GM04503 (cell line): ENCODE results near the gene SCAP.

Experiments
- DNase-seq: peaks from one replicate; pipeline ENCODE4 v3.0.0-alpha.2; 2012; ENCODE audit warnings: low read depth

SCAP gene

DNA sequence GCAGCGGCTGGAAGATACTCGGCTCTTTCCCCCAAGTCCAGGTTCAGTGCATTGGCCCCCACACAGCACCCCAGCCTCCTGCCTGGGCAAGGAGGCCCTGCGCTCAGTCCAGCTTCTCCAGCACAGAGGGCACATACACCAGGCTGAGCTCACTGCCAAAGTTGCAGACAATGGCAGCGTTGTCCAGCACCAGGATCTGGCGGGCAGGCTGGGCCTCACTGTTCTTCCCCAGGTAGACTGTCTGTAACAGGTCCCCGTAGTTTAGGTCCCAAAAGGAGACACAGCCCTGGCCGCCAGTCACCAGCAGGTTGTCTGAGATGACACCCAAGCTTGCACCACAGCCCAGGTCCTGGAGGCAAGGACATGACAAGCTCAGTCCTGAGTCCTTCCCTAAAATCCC is 62.0 kb downstream of the SCAP start:
- DNase-seq, result no peak

DNA sequence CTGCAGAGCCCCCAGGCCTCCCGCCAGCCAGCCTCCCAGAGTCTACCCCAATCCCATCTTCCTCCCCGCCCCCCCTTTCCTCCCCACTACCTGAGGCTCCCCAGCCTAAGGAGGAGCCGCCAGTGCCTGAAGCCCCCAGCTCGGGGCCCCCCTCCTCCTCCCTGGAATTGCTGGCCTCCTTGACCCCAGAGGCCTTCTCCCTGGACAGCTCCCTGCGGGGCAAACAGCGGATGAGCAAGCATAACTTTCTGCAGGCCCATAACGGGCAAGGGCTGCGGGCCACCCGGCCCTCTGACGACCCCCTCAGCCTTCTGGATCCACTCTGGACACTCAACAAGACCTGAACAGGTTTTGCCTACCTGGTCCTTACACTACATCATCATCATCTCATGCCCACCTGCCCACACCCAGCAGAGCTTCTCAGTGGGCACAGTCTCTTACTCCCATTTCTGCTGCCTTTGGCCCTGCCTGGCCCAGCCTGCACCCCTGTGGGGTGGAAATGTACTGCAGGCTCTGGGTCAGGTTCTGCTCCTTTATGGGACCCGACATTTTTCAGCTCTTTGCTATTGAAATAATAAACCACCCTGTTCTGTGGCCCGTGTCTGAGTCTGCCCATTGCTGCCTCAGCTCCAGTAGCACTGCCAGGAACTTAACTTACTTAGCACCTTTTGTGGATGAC is 62.8 kb downstream of the SCAP start:
- no peak for DNase-seq

DNA sequence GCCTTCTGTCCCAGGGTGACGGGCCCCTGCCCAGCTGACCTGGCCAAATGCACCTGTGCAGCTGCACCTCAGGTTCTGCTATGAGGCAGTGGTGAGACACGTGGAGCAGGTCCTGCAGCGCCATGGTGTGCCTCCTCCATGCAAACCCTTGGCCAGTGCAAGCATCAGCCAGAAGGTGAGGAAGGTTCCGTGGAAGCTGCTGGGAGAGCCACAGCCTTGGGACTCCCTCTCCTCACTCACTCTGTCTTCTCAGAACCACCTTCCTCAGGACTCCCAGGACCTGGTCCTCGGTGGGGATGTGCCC is 63.3 kb downstream of the SCAP start:
- DNase-seq, result no peak

DNA sequence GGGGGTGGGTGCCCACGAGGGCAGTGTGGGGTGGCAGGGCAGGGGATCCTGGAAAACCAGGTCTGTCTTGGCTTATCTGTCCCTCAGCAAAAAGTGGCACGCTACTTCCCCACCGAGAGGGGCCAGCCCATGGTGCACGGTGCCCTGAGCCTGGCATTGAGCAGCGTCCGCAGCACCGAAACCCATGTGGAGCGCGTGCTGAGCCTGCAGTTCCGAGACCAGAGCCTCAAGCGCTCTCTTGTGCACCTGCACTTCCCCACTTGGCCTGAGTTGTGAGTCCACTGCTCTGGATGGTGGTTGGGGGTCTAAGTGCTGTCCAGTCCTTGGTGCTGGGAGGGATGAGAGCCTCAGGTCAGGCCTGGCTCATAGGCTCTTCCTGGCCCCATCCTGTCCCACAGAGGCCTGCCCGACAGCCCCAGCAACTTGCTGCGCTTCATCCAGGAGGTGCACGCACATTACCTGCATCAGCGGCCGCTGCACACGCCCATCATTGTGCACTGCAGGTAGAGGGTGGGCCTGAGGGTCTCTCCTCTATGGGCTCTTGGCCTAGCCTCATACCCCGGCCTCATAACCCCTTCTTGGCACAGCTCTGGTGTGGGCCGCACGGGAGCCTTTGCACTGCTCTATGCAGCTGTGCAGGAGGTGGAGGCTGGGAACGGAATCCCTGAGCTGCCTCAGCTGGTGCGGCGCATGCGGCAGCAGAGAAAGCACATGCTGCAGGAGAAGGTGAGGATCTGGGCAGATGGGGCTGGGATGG is 63.9 kb downstream of the SCAP start:
- no peak for DNase-seq

DNA sequence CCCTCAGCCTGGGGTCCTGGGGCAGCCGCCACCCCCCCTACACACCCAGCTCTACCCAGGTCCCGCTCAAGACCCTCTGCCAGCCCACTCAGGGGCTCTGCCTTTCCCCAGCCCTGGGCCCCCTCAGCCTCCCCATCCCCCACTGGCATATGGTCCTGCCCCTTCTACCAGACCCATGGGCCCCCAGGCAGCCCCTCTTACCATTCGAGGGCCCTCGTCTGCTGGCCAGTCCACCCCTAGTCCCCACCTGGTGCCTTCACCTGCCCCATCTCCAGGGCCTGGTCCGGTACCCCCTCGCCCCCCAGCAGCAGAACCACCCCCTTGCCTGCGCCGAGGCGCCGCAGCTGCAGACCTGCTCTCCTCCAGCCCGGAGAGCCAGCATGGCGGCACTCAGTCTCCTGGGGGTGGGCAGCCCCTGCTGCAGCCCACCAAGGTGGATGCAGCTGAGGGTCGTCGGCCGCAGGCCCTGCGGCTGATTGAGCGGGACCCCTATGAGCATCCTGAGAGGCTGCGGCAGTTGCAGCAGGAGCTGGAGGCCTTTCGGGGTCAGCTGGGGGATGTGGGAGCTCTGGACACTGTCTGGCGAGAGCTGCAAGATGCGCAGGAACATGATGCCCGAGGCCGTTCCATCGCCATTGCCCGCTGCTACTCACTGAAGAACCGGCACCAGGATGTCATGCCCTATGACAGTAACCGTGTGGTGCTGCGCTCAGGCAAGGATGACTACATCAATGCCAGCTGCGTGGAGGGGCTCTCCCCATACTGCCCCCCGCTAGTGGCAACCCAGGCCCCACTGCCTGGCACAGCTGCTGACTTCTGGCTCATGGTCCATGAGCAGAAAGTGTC is 64.7 kb downstream of the SCAP start:
- DNase-seq, result no peak

DNA sequence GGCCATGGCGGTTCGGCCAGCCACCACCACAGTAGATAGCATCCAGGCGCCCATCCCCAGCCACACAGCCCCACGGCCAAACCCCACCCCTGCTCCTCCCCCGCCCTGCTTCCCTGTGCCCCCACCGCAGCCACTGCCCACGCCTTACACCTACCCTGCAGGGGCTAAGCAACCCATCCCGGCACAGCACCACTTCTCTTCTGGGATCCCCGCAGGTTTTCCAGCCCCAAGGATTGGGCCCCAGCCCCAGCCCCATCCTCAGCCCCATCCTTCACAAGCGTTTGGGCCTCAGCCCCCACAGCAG is 65.4 kb downstream of the SCAP start:
- DNase-seq, result no peak

DNA sequence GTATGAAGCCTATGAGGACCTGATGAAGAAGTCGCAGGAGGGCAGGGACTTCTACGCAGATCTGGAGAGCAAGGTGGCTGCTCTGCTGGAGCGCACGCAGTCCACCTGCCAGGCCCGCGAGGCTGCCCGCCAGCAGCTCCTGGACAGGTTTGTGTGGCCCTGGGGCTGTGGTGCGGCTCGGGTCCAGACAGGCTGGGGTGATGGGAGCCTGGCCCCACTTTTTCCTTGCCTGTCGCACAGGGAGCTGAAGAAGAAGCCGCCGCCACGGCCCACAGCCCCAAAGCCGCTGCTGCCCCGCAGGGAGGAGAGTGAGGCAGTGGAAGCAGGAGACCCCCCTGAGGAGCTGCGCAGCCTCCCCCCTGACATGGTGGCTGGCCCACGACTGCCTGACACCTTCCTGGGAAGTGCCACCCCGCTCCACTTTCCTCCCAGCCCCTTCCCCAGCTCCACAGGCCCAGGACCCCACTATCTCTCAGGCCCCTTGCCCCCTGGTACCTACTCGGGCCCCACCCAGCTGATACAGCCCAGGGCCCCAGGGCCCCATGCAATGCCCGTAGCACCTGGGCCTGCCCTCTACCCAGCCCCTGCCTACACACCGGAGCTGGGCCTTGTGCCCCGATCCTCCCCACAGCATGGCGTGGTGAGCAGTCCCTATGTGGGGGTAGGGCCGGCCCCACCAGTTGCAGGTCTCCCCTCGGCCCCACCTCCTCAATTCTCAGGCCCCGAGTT is 65.9 kb downstream of the SCAP start:
- no peak for DNase-seq

DNA sequence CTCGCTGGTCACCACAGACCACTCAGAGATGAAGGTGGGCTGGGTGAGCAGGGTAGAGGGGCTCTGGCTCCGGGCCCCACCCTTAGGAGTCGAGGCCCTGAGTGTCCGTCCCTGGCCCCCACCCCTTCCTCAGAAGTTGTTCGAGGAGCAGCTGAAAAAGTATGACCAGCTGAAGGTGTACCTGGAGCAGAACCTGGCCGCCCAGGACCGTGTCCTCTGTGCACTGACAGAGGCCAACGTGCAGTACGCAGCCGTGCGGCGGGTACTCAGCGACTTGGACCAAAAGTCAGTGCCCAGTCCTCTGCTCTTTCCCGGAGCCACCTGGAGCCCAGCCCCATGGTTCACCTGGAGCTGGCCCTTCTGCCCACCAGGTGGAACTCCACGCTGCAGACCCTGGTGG is 66.5 kb downstream of the SCAP start:
- no peak for DNase-seq

DNA sequence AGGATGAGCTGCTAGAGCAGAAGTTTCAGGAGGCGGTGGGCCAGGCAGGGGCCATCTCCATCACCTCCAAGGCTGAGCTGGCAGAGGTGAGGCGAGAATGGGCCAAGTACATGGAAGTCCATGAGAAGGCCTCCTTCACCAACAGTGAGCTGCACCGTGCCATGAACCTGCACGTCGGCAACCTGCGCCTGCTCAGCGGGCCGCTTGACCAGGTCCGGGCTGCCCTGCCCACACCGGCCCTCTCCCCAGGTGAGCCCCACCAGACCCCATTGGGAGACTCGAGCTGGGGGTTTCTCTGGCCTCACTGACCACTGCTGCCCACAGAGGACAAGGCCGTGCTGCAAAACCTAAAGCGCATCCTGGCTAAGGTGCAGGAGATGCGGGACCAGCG is 66.9 kb downstream of the SCAP start:
- DNase-seq, result no peak

DNA sequence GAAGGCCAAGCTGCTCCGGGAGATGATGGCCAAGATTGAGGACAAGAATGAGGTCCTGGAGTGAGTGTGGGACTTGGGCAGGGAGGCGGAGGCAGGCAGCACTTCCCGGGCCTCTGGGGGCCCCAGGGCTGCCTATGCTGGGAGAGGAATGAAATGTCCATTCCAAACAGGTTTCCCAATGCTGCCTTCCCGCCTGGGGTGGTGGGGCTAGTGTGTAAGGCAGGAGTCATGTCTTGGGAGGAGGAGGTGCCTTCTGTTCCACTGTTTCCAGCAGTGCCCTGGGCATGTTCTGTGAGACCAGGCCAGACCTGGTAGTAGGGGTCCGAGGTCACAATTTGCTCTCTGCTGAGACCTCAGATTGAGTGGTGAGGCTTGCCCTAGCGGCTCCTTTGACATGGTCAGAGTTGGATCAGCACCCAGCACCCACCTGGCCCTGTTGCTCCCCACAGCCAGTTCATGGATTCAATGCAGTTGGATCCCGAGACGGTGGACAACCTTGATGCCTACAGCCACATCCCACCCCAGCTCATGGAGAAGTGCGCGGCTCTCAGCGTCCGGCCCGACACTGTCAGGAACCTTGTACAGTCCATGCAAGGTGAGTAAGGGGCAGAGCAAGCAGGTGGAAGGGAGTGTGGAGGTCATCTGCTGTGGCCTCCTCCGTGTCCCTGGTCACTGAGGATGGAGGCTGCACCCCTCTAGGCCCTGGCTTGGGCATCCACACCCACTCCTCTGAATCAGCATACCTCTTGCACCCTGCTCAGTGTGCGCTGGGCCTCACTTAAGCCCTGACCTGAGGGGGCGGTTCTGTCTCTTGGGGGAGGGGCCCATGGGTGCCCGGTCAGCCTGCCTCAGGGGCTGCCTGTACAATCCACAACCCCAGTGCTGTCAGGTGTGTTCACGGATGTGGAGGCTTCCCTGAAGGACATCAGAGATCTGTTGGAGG is 67.6 kb downstream of the SCAP start:
- no peak for DNase-seq

DNA sequence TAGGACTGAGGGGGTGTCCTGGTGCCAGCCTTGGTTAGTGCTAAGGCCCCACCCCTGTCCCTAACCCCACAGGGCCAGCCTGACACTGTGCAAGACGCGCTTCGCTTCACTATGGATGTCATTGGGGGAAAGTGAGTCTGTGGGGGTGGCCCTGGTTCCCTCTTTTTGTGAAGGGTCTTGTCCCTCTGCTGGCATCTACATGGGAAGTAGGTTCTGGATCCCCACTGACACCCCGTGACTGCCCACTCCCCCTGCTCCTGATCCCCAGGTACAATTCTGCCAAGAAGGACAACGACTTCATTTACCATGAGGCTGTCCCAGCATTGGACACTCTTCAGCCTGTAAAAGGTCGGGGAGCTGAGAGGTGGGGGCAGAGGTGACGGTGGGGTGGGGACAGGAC is 68.5 kb downstream of the SCAP start:
- no peak for DNase-seq

DNA sequence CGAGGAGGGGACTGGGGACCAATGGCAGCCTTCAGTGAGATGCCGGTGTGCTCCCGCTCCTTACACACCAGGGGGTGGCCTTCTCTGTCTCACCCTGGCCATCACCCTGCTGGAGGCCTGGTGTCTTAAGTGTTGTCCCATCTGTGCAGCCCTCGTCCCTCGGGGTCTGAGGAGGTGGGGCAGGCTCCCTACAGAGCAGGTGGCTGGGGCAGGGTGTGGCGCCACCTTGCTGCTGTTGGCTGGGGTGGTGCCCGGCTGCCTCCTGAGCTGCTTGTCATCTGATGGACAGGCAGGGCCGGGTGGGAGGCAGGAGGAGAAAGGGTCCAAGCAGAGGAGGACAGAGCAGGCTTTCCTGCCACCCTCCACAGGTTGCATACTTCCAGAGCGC is 69.0 kb downstream of the SCAP start:
- no peak for DNase-seq

DNA sequence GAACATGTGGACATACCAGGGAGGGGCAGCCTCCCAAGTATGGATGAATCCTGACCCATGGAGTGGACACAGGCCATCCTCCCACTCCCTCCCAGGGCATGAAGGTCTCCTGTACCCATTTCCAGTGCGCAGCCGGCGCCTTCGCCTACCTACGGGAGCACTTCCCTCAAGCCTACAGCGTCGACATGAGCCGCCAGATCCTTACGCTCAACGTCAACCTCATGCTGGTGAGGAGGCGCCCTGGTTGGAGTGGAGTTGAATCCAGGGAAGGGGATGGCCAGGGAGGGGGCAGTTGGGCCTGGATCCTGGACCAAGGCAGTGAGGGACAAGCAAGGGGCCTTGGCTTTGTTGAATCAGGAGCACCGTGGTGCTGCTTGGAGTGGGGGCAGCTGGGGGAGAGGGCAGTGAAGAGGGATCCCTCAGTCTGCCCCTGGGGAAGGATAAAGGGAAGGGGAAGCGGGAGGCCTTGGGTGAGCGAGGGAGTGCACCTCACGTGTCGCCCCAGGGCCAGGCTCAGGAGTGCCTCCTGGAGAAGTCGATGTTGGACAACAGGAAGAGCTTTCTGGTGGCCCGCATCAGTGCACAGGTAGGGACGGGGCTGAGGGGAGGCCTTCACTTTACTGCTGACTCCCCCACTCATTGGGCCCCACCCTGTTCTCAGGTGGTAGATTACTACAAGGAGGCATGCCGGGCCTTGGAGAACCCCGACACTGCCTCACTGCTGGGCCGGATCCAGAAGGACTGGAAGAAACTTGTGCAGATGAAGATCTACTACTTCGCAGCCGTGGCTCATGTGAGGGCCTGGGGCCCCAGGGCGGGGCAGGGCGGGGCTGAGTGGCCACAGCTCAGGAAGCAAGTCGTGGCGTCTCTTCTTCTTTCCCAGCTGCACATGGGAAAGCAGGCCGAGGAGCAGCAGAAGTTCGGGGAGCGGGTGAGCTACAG is 69.7 kb downstream of the SCAP start:
- DNase-seq, result no peak

DNA sequence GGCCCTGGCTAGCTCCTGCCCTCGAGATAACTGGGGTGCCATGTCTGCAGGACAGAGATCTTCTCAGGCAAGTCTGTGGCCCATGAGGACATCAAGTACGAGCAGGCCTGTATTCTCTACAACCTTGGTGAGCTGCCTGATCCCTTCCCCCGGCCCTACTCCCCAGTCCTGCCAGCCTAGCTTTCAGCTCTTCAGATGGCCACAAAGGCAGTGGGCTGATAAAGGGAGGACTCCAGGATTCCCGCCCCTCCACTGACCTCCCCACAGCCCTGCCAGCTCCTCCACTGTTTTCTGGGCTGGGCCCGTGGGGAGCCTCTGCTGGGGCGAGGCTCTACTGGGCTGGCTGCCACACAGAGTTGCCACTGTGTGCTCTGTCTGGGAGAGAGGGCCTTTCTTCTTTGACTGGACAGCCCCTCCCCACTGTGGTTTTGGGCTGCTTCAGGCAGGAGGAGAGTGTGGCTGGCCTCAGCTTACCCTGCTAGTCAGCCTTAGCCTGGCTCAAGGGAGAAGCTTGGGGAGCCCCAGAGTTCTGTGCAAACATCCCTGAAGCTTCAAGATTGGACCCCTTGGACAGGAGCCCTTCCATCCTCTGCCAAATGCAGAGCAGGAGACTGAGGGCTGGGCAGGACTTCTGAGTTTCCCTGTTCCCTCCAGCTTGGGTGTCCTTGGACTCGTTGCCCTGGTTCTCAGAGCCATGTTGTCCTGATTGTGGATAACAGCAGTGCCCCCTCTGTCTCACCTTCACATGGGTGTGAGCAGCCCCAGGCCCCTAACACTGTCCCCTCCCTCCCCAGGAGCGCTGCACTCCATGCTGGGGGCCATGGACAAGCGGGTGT is 70.6 kb downstream of the SCAP start:
- DNase-seq, result no peak

DNA sequence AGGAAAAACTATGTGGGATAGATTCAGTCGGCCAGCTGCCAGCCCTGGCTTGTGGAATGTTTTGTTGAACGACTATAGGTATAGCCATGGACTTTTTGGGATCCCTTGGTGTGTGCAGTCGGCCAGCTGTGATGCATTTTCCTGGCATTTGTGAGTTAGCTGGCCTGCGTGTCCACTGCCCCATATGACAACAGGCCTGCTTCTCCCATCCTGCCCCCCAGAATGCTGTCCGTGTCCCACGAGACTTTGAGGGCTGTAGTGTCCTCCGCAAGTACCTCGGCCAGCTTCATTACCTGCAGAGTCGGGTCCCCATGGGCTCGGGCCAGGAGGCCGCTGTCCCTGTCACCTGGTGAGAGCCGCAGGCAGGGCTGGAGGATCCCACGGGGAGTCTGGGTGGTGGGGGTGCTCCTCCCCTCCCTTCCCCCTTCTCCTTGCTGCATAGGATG is 71.3 kb downstream of the SCAP start:
- DNase-seq, result no peak

DNA sequence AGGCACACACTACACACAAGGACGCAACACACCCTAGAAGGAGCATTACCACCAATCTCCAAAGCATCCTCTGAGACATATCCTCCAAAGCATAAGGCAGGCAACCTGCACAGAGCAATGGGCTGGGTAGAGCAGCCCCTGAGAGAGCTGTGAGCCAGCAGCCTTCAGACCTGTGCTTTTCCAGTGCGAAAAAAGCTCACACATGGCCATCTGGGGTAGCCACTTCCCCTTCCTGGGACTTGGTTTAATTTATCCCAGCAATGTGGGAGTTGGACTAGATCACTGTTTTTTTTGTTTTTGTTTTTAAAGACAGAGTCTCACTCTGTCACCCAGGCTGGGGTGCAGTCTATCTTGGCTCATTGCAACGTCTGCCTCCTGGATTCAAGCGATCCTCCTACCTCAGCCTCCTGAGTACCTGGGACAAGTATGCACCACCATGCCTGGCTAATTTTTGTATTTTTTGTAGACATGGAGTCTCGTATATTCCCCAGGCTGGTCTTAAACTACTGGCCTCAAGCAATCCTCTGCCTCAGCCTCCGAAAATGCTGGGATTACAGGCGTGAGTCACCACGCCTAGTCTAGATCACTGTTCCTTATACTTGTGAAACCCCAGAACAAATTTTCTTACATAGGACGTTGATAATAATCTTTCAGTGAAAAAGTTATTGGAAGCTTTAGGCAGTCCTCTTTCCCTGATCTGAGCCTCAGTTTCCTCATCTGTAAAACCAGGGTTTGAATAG is 76.0 kb downstream of the SCAP start:
- no peak for DNase-seq

DNA sequence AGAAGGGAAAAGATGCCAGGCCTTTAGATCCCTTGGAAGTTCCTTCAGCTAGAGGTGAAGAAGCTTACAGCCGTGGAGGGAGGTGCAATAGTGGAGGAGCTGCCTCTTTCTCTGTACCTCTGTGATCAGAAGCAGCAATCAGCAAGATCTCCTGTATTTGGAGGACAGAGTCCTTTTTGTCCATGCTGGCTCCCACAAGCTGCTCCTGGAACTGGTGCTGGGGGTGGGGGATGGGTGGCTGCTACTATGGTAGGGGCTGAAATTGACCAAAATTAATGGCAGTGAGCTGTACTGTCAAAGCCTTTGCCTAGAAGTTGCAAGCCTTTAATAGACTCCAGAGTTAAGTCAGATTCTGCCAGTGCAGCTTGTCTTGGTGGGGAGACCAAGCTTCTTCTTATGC is 76.7 kb downstream of the SCAP start:
- DNase-seq, result no peak

DNA sequence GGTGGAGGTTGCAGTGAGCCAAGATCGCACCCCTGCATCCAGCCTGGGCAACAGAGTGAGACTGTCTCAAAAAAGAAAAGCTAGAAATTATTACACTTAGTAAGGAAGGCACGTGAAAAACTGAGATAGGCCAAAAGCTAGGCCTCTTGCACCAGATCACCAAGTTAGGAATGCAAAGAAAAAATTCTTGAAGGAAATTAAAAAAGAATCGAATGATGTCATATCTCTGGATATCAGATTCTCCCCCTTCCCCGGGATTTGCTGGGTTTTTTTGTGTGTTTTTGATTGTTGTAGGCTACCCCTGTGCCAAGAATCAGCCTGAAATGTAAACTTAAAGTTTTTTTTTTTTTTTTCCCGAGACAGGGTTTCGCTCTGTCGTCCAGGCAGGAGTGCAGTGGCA is 77.5 kb downstream of the SCAP start:
- no peak for DNase-seq

DNA sequence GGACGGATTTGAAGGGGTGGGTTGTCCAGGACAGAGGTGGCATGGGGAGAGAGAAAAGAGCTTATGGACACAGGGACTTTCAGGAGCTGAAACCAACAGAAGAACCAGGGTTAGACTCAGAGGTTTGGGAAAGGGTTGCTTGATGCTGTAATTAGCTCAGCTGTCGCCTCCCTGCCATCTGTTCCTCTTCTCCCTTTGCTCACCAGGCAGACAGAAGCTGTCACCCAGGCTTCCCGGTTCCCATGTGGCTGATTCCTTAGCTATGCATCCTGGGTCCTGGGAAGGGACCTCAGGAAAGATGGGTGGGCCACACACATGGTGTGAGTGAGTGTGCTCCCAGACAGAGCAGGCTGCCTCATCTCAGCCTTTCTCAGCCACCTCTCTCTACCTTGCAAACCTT is 80.9 kb downstream of the SCAP start:
- DNase-seq, result no peak
